Measurements from ENCODE around the gene PLCB1.
A peak's percentile ranks its signal among the peaks of the same experiment; 100 is the strongest.

The PLCB1 gene

GRCh38 chr20:8246153-8246552 is 114.1 kb downstream of the PLCB1 start:
- no peaks in the 10 kb centered on the region for H3K79me2 ChIP-seq (ENCODE audit: control insufficient read depth, insufficient read depth, low read length, unreplicated experiment)
- no peak overlapping the region for H2AFZ ChIP-seq (ENCODE audit: low read length, unreplicated experiment)
- no peak overlapping the region for H3K27ac ChIP-seq (ENCODE audit: low read depth, low read length)
- H3K4me3 ChIP-seq (ENCODE audit: low read depth, low read length): no peak overlapping the region
- H3K4me1 ChIP-seq (ENCODE audit: control insufficient read depth, insufficient read depth, low read length, unreplicated experiment): peaks cover 9% of the 10 kb centered on the region
- no peaks in the 10 kb centered on the region for H3K27me3 ChIP-seq (ENCODE audit: insufficient read depth, low read length)
- no peaks in the 10 kb centered on the region for H3K36me3 ChIP-seq (ENCODE audit: insufficient read depth, low read length)

- H3K4me1 ChIP-seq (ENCODE audit: control insufficient read depth, insufficient read depth, low read length, unreplicated experiment): peaks cover 9% of the 10 kb centered on the region
- no peak overlapping the region for H3K4me3 ChIP-seq (ENCODE audit: low read depth, low read length)
- H2AFZ ChIP-seq (ENCODE audit: low read length, unreplicated experiment): no peak overlapping the region
- H3K79me2 ChIP-seq (ENCODE audit: control insufficient read depth, insufficient read depth, low read length, unreplicated experiment): no peaks in the 10 kb centered on the region
- no peaks in the 10 kb centered on the region for H3K27me3 ChIP-seq (ENCODE audit: insufficient read depth, low read length)
- no peak overlapping the region for H3K27ac ChIP-seq (ENCODE audit: low read depth, low read length)
- no peaks in the 10 kb centered on the region for H3K36me3 ChIP-seq (ENCODE audit: insufficient read depth, low read length)
Observed at GRCh38 chr20:8246716-8247115, 114.7 kb downstream of the PLCB1 start.

GRCh38 chr20:8248051-8248450 is 116.0 kb downstream of the PLCB1 start:
- H3K27ac ChIP-seq (ENCODE audit: low read depth, low read length): no peak overlapping the region
- H3K4me1 ChIP-seq (ENCODE audit: control insufficient read depth, insufficient read depth, low read length, unreplicated experiment): peaks cover 9% of the 10 kb centered on the region
- H3K36me3 ChIP-seq (ENCODE audit: insufficient read depth, low read length): no peaks in the 10 kb centered on the region
- no peaks in the 10 kb centered on the region for H3K27me3 ChIP-seq (ENCODE audit: insufficient read depth, low read length)
- no peak overlapping the region for H3K4me3 ChIP-seq (ENCODE audit: low read depth, low read length)
- H3K79me2 ChIP-seq (ENCODE audit: control insufficient read depth, insufficient read depth, low read length, unreplicated experiment): no peaks in the 10 kb centered on the region
- H2AFZ ChIP-seq (ENCODE audit: low read length, unreplicated experiment): no peak overlapping the region

- H3K27me3 ChIP-seq (ENCODE audit: insufficient read depth, low read length): no peaks in the 10 kb centered on the region
- H3K79me2 ChIP-seq (ENCODE audit: control insufficient read depth, insufficient read depth, low read length, unreplicated experiment): no peaks in the 10 kb centered on the region
- H3K36me3 ChIP-seq (ENCODE audit: insufficient read depth, low read length): no peaks in the 10 kb centered on the region
- H3K4me1 ChIP-seq (ENCODE audit: control insufficient read depth, insufficient read depth, low read length, unreplicated experiment): peaks cover 3% of the 10 kb centered on the region
- no peak overlapping the region for H3K4me3 ChIP-seq (ENCODE audit: low read depth, low read length)
- no peak overlapping the region for H3K27ac ChIP-seq (ENCODE audit: low read depth, low read length)
- H2AFZ ChIP-seq (ENCODE audit: low read length, unreplicated experiment): no peak overlapping the region
Observed at GRCh38 chr20:8249634-8250033, 117.6 kb downstream of the PLCB1 start.

- Histone ChIP-seq H3K27me3 (ENCODE audit: insufficient read depth, low read length) (no peaks in the 10 kb centered on the region), H2AFZ (ENCODE audit: low read length, unreplicated experiment) (no peak overlapping the region), H3K36me3 (ENCODE audit: insufficient read depth, low read length) (no peaks in the 10 kb centered on the region), H3K27ac (ENCODE audit: low read depth, low read length) (no peak overlapping the region), H3K79me2 (ENCODE audit: control insufficient read depth, insufficient read depth, low read length, unreplicated experiment) (no peaks in the 10 kb centered on the region), H3K4me3 (ENCODE audit: low read depth, low read length) (no peak overlapping the region), H3K4me1 (ENCODE audit: control insufficient read depth, insufficient read depth, low read length, unreplicated experiment) (peaks cover 6% of the 10 kb centered on the region)
Observed at GRCh38 chr20:8250539-8251200, 118.6 kb downstream of the PLCB1 start.

GRCh38 chr20:8251201-8251575 is 119.1 kb downstream of the PLCB1 start:
- H3K27ac ChIP-seq (ENCODE audit: low read depth, low read length): no peak overlapping the region
- no peaks in the 10 kb centered on the region for H3K79me2 ChIP-seq (ENCODE audit: control insufficient read depth, insufficient read depth, low read length, unreplicated experiment)
- peaks cover 6% of the 10 kb centered on the region for H3K4me1 ChIP-seq (ENCODE audit: control insufficient read depth, insufficient read depth, low read length, unreplicated experiment)
- H3K36me3 ChIP-seq (ENCODE audit: insufficient read depth, low read length): no peaks in the 10 kb centered on the region
- no peaks in the 10 kb centered on the region for H3K27me3 ChIP-seq (ENCODE audit: insufficient read depth, low read length)
- no peak overlapping the region for H3K4me3 ChIP-seq (ENCODE audit: low read depth, low read length)
- no peak overlapping the region for H2AFZ ChIP-seq (ENCODE audit: low read length, unreplicated experiment)

- peaks cover 6% of the 10 kb centered on the region for H3K4me1 ChIP-seq (ENCODE audit: control insufficient read depth, insufficient read depth, low read length, unreplicated experiment)
- no peak overlapping the region for H3K4me3 ChIP-seq (ENCODE audit: low read depth, low read length)
- no peak overlapping the region for H2AFZ ChIP-seq (ENCODE audit: low read length, unreplicated experiment)
- H3K36me3 ChIP-seq (ENCODE audit: insufficient read depth, low read length): no peaks in the 10 kb centered on the region
- no peaks in the 10 kb centered on the region for H3K79me2 ChIP-seq (ENCODE audit: control insufficient read depth, insufficient read depth, low read length, unreplicated experiment)
- H3K27me3 ChIP-seq (ENCODE audit: insufficient read depth, low read length): no peaks in the 10 kb centered on the region
- H3K27ac ChIP-seq (ENCODE audit: low read depth, low read length): peak overlapping the region; percentile 31
Observed at GRCh38 chr20:8254911-8255582, 123.0 kb downstream of the PLCB1 start.

- Histone ChIP-seq H2AFZ (ENCODE audit: low read length, unreplicated experiment) (no peak overlapping the region), H3K79me2 (ENCODE audit: control insufficient read depth, insufficient read depth, low read length, unreplicated experiment) (no peaks in the 10 kb centered on the region), H3K4me1 (ENCODE audit: control insufficient read depth, insufficient read depth, low read length, unreplicated experiment) (peaks cover 6% of the 10 kb centered on the region), H3K36me3 (ENCODE audit: insufficient read depth, low read length) (no peaks in the 10 kb centered on the region), H3K27me3 (ENCODE audit: insufficient read depth, low read length) (no peaks in the 10 kb centered on the region), H3K4me3 (ENCODE audit: low read depth, low read length) (no peak overlapping the region), H3K27ac (ENCODE audit: low read depth, low read length) (no peak overlapping the region)
Observed at GRCh38 chr20:8255945-8256632, 124.0 kb downstream of the PLCB1 start.

- Histone ChIP-seq H3K27ac (ENCODE audit: low read depth, low read length) (no peak overlapping the region), H3K4me1 (ENCODE audit: control insufficient read depth, insufficient read depth, low read length, unreplicated experiment) (no peaks in the 10 kb centered on the region), H3K36me3 (ENCODE audit: insufficient read depth, low read length) (no peaks in the 10 kb centered on the region)
Observed at GRCh38 chr20:8260837-8261251, 128.8 kb downstream of the PLCB1 start.

DNA sequence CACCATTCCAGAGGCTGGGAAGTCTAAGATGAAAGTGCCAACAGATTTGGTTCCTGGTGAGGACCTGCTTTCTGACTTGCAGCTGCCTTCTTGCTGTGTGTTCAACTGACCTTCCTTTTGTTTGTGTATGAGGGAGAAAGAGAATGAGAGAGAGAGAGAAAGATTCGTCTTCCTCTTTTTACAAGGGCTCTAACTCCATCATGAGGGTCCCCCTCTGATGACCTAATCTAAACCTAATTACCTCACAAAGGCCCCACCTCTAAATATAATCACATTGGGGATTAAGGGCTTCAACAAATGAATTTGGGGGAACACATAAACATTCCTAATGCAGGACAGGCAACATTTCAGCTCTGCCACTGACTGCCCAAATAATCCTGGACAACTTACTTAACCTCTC is 130.7 kb downstream of the PLCB1 start:
- no peaks in the 10 kb centered on the region for H3K36me3 ChIP-seq (ENCODE audit: insufficient read depth, low read length)
- no peaks in the 10 kb centered on the region for H3K27me3 ChIP-seq (ENCODE audit: insufficient read depth, low read length)
- no peak overlapping the region for H3K27ac ChIP-seq (ENCODE audit: low read depth, low read length)
- H3K4me1 ChIP-seq (ENCODE audit: control insufficient read depth, insufficient read depth, low read length, unreplicated experiment): no peaks in the 10 kb centered on the region
- no peak overlapping the region for H3K4me3 ChIP-seq (ENCODE audit: low read depth, low read length)
- no peaks in the 10 kb centered on the region for H3K79me2 ChIP-seq (ENCODE audit: control insufficient read depth, insufficient read depth, low read length, unreplicated experiment)
- no peak overlapping the region for H2AFZ ChIP-seq (ENCODE audit: low read length, unreplicated experiment)

More at GRCh38 chr20:8260837-8261251, 128.8 kb downstream of the PLCB1 start:
- H3K79me2 ChIP-seq (ENCODE audit: control insufficient read depth, insufficient read depth, low read length, unreplicated experiment): no peaks in the 10 kb centered on the region
- no peak overlapping the region for H2AFZ ChIP-seq (ENCODE audit: low read length, unreplicated experiment)
- H3K27me3 ChIP-seq (ENCODE audit: insufficient read depth, low read length): no peaks in the 10 kb centered on the region
- H3K4me3 ChIP-seq (ENCODE audit: low read depth, low read length): no peak overlapping the region

DNA sequence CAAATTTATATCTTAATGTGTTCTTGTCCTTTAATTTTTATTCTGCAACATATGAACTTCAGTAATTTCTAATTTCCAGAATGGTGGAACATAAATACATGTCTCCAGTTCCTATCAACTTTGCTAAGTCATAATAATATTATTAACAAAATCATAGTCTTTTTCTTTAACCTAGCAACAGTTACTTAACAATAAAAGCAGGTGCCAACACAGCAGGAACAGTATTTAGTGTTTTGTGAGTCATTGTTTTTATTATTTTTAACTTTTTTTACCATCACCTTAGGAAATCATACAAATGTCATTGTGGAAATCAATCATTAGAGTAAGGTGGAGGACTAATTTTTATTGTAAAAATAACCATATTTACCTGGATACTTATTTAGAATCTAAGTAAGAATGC is 133.5 kb downstream of the PLCB1 start:
- H3K4me1 ChIP-seq (ENCODE audit: control insufficient read depth, insufficient read depth, low read length, unreplicated experiment): no peaks in the 10 kb centered on the region
- H3K36me3 ChIP-seq (ENCODE audit: insufficient read depth, low read length): no peaks in the 10 kb centered on the region
- no peaks in the 10 kb centered on the region for H3K79me2 ChIP-seq (ENCODE audit: control insufficient read depth, insufficient read depth, low read length, unreplicated experiment)
- no peaks in the 10 kb centered on the region for H3K27me3 ChIP-seq (ENCODE audit: insufficient read depth, low read length)
- no peak overlapping the region for H3K27ac ChIP-seq (ENCODE audit: low read depth, low read length)
- no peak overlapping the region for H2AFZ ChIP-seq (ENCODE audit: low read length, unreplicated experiment)
- H3K4me3 ChIP-seq (ENCODE audit: low read depth, low read length): no peak overlapping the region

Data from ACC112 (cell line).